ENCODE data around the gene IRF7. TPM values are rescaled to one million over a fixed set of nuclear protein-coding genes. Genes with fewer than 3 reads are reported as not detected.

Gene IRF7
- total and polyA plus RNA-seq, 2 donors (not counting 3 experiments of a cell fraction or from before 2014, with no cell fraction given) = 12.6 to 14.7 TPM

- FAIRE-seq (no peak), DNase-seq (ENCODE audit: low read depth, low spot score) (peak; percentile 52)
- Histone ChIP-seq H3K9me1 (replicated peaks; ENCODE audit: control insufficient read depth, extremely low read depth, insufficient read depth, low read length) (no peaks in the 10 kb centered on the region), H2AFZ (ENCODE audit: low read depth, low read length) (peak overlapping the region; percentile 98), H3K79me2 (ENCODE audit: control insufficient read depth, insufficient read depth, low read length) (peaks cover 39% of the 10 kb centered on the region), H3K27ac (ENCODE audit: insufficient read depth, low read depth, low read length) (no peak overlapping the region), H3K9ac (replicated peaks; ENCODE audit: extremely low read depth, insufficient read depth, low read length) (peak overlapping the region; percentile 22), H3K4me3 (replicated peaks in 1 of 3; ENCODE audit: insufficient read depth in 1 of 3, low read depth in 1 of 3, low read length in 3 of 3) (peak overlapping the region; percentile 29 to 51 (median 40)), H3K9me3 (replicated peaks; ENCODE audit: control insufficient read depth, insufficient read depth, low read length) (no peaks in the 10 kb centered on the region), H3K4me1 (ENCODE audit: control insufficient read depth, extremely low read depth, insufficient read depth, low read length) (peaks cover 14% of the 10 kb centered on the region), H4K20me1 (replicated peaks; ENCODE audit: control insufficient read depth, extremely low read depth, insufficient read depth, low read length) (no peaks in the 10 kb centered on the region), H3K4me2 (ENCODE audit: insufficient read depth, low read length) (peak overlapping the region; percentile 67), H3K36me3 (ENCODE audit: control insufficient read depth in 2 of 2, extremely low read depth in 1 of 2, insufficient read depth in 2 of 2, low read length in 2 of 2) (no peaks in the 10 kb centered on the region), H3K27me3 (ENCODE audit: control insufficient read depth in 2 of 2, insufficient read depth in 2 of 2, low read length in 2 of 2) (peaks cover 8 to 10% of the 10 kb centered on the region in 2 experiments)
- intact Hi-C loops (cut with micrococcal nuclease) (loop anchor here (5.0 kb wide), 1 partner anchor 37 kb away; no protein-coding TSS in a partner anchor), dilution Hi-C loops (cut with MboI; ENCODE audit: extremely low pct_ligation_motif_present, low sequenced_read_pairs) (no loop called here)
- TF ChIP-seq FOS (IDR thresholded peaks at IDR 0.05; ENCODE audit: borderline replicate concordance, insufficient read depth, low read length) (no peak), EZH2 (IDR thresholded peaks at IDR 0.05; ENCODE audit: borderline replicate concordance, low read depth, low read length, severe bottlenecking) (peak; percentile 83)
- BruUV-seq (replicated peaks) = no TSS peak
- CTCF ChIA-PET = interaction anchor here (0.7 to 1.8 kb wide), 8 partner anchors 11 to 200 kb away, joined by 3 to 7 read pairs (median 4); partner anchors contain the start of gene HRAS
- POLR2A ChIA-PET = interaction anchor here (0.7 kb wide), 1 partner anchor 172 kb away, joined by 3 read pairs; the partner anchor contains the start of gene TALDO1
These were observed 40.3 kb downstream of the IRF7 start for GRCh38 chr11:575313-575995.

DNA sequence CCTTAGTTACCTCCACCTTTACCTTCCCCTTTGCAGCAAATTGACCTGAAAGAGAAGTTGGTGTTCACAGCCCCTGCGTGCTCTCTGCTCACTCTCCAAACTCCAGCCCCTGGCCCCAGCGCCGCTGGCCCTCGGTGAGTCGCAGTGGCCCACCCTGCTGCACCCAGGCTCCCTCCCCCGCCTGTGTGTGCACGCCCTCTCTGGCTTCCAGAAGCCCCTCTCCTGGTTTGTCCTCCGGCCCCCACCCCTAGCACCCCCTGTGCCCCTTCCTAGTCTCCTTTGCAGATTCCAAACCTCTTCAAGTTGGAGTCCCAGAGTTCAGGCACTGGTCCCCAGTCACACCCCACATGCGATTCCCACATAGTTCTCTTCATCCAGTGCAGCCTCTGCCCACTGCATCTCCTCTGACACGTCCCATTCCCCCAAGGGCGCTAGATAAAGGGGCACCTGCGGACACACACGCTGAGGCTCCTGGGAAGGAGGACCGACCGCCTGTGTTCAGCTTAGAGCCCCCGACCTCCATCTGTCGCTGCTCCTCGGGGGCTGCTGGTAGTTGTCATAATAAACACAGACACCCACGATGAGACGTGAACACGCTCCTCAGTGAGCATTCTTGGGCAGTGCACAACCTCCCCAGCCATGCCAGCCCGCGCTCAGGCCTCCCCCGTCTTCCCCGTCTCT is 41.0 kb downstream of the IRF7 start:
- ChIA-PET CTCF (interaction anchor here (1.0 to 1.8 kb wide), 5 partner anchors 10 to 201 kb away, joined by 3 to 7 read pairs (median 4); no protein-coding TSS in a partner anchor), POLR2A (no interaction called here)
- dilution Hi-C loops (cut with MboI; ENCODE audit: extremely low pct_ligation_motif_present, low sequenced_read_pairs) (no loop called here), intact Hi-C loops (cut with micrococcal nuclease) (loop anchor here (5.0 kb wide), 1 partner anchor 38 kb away; no protein-coding TSS in a partner anchor)
- Histone ChIP-seq H3K9ac (replicated peaks; ENCODE audit: extremely low read depth, insufficient read depth, low read length) (no peak overlapping the region), H3K4me2 (ENCODE audit: insufficient read depth, low read length) (peak overlapping the region; percentile 67), H3K36me3 (ENCODE audit: control insufficient read depth in 2 of 2, extremely low read depth in 1 of 2, insufficient read depth in 2 of 2, low read length in 2 of 2) (no peaks in the 10 kb centered on the region), H3K4me3 (replicated peaks in 1 of 3; ENCODE audit: insufficient read depth in 1 of 3, low read depth in 1 of 3, low read length in 3 of 3) (peak overlapping the region; percentile 29 to 51 (median 40)), H3K9me3 (replicated peaks; ENCODE audit: control insufficient read depth, insufficient read depth, low read length) (no peaks in the 10 kb centered on the region), H2AFZ (ENCODE audit: low read depth, low read length) (peak overlapping the region; percentile 98), H3K9me1 (replicated peaks; ENCODE audit: control insufficient read depth, extremely low read depth, insufficient read depth, low read length) (no peaks in the 10 kb centered on the region), H3K4me1 (ENCODE audit: control insufficient read depth, extremely low read depth, insufficient read depth, low read length) (peaks cover 14% of the 10 kb centered on the region), H3K27ac (ENCODE audit: insufficient read depth, low read depth, low read length) (no peak overlapping the region), H4K20me1 (replicated peaks; ENCODE audit: control insufficient read depth, extremely low read depth, insufficient read depth, low read length) (no peaks in the 10 kb centered on the region), H3K79me2 (ENCODE audit: control insufficient read depth, insufficient read depth, low read length) (peaks cover 32% of the 10 kb centered on the region), H3K27me3 (ENCODE audit: control insufficient read depth in 2 of 2, insufficient read depth in 2 of 2, low read length in 2 of 2) (peaks cover 8 to 10% of the 10 kb centered on the region in 2 experiments)
- DNase-seq (ENCODE audit: low read depth, low spot score) (peak; percentile 16), FAIRE-seq (no peak)
- BruUV-seq (replicated peaks) = no TSS peak
- no peak for TF ChIP-seq MYC (IDR thresholded peaks at IDR 0.05; ENCODE audit: low read depth, low read length)
- TF ChIP-seq GATA2 (IDR thresholded peaks at IDR 0.05; ENCODE audit: insufficient read depth, insufficient read length, low read depth, low read length) = no peak
- TF ChIP-seq FOS (IDR thresholded peaks at IDR 0.05; ENCODE audit: borderline replicate concordance, insufficient read depth, low read length) = no peak
- no peak for TF ChIP-seq EZH2 (IDR thresholded peaks at IDR 0.05; ENCODE audit: borderline replicate concordance, low read depth, low read length, severe bottlenecking)
- TF ChIP-seq JUN (IDR thresholded peaks at IDR 0.05; ENCODE audit: borderline replicate concordance, insufficient read depth, insufficient read length, low read depth) = no peak
- TF ChIP-seq POLR2AphosphoS5 (IDR thresholded peaks at IDR 0.05; ENCODE audit: insufficient read depth, low read depth, low read length) = no peak
- TF ChIP-seq, protein P1, sequence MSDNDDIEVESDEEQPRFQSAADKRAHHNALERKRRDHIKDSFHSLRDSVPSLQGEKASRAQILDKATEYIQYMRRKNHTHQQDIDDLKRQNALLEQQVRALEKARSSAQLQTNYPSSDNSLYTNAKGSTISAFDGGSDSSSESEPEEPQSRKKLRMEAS (IDR thresholded peaks at IDR 0.05; ENCODE audit: insufficient read depth, insufficient read length) = no peak
- TF ChIP-seq POLR2A (IDR thresholded peaks at IDR 0.05; ENCODE audit: low read depth, low read length) = no peak
- no peak for TF ChIP-seq CTCF (IDR thresholded peaks at IDR 0.05; ENCODE audit: extremely low read depth in 1 of 2, insufficient read depth in 1 of 2, low read depth in 1 of 2, low read length in 2 of 2)
